Stimulated activated CD4-positive, alpha-beta T cell treated with anti-CD3 and anti-CD28 coated beads, Interleukin-15, amount 100 ng/mL, for 48 hours (primary cell): Measurements from ENCODE around the gene TRPC4AP.

Source experiments
- DNase-seq, 2 donors: peaks; one replicate each; pipeline ENCODE4 v3.0.0-alpha.2; 2020; ENCODE audit warnings: low read depth in 2 of 2

Gene TRPC4AP

GRCh38 chr20:34987288-34988190, 105.1 kb downstream of the TRPC4AP start:
- no peak for DNase-seq

GRCh38 chr20:34986311-34987287, 106.0 kb downstream of the TRPC4AP start:
- DNase-seq, result no peak

GRCh38 chr20:34985461-34986310, 106.9 kb downstream of the TRPC4AP start:
- no peak for DNase-seq

GRCh38 chr20:34984756-34985261, 107.8 kb downstream of the TRPC4AP start:
- DNase-seq, result no peak

GRCh38 chr20:34983995-34984735, 108.4 kb downstream of the TRPC4AP start:
- DNase-seq, result no peak

GRCh38 chr20:34983089-34983820, 109.4 kb downstream of the TRPC4AP start:
- DNase-seq, result no peak

- no peak for DNase-seq
These were observed 110.1 kb downstream of the TRPC4AP start for GRCh38 chr20:34982270-34983088.

GRCh38 chr20:34980543-34981233, 111.9 kb downstream of the TRPC4AP start:
- DNase-seq, result no peak

- peak in 1 of 2 donors; percentile 9 for DNase-seq
These were observed 113.0 kb downstream of the TRPC4AP start for GRCh38 chr20:34979366-34980153.

GRCh38 chr20:34978092-34978744, 114.4 kb downstream of the TRPC4AP start:
- DNase-seq, result no peak

GRCh38 chr20:34977365-34978091, 115.1 kb downstream of the TRPC4AP start:
- DNase-seq, result no peak

- DNase-seq, result no peak
These were observed 116.3 kb downstream of the TRPC4AP start for GRCh38 chr20:34976286-34976685.

- DNase-seq, result no peak
These were observed 118.4 kb downstream of the TRPC4AP start for GRCh38 chr20:34974246-34974645.

- no peak for DNase-seq
These were observed 120.9 kb downstream of the TRPC4AP start for GRCh38 chr20:34971561-34972235.

GRCh38 chr20:34970846-34971560, 121.6 kb downstream of the TRPC4AP start:
- DNase-seq, result no peak
